IMR-90 (cell line): Measurements from ENCODE around the gene XPR1. TPM values are rescaled to one million over a fixed set of nuclear protein-coding genes. Genes with fewer than 3 reads are reported as not detected.

Experiments
- ATAC-seq: fragments of 200-7000 bp; cut with Tn5 transposase; 2 replicates; pipeline ENCODE4 v1.9.1; 2020; ENCODE audit warnings: low read depth, mild to moderate bottlenecking, moderate library complexity
- Bru-seq: library from RNA; stranded (reverse); fragments of 400-500 nt; gene quantifications from one replicate; lab custom pipeline; 2021; lab: Mats Ljungman, UMichigan
- BruChase-seq, 2 experiments: library from RNA; stranded (reverse); fragments of 400-500 nt; gene quantifications; one replicate each; lab custom pipeline; 2021; lab: Mats Ljungman, UMichigan
- BruUV-seq: library from RNA; stranded (reverse); fragments of 400-500 nt; replicated peaks from 2 replicates; lab custom pipeline; 2021; lab: Mats Ljungman, UMichigan
- CTCF ChIA-PET: fragments of 300-600 bp; formaldehyde crosslinking; extraction: SDS; loops from one replicate; lab custom pipeline; 2021; ENCODE audit warnings: antibody characterized with exemption; lab: Yijun Ruan, JAX
- POLR2A ChIA-PET: fragments of 300-600 bp; sonication (Branson Sonifier 250); formaldehyde crosslinking; loops from one replicate; lab custom pipeline; 2022; ENCODE audit warnings: antibody characterized with exemption; ENCODE audit not compliant: unreplicated experiment; lab: Charles Lee
- DNase-seq: peaks from one replicate; pipeline ENCODE4 v3.0.0; 2013
- H2AFZ ChIP-seq: replicated peaks from 2 replicates; pipeline ENCODE3; 2013; ENCODE audit warnings: low read length, mild to moderate bottlenecking; ENCODE audit not compliant: poor library complexity
- H2AK5ac ChIP-seq: 2 replicates; pipeline ENCODE4 v1.6.1; 2013; ENCODE audit warnings: low read depth, low read length, inconsistent platforms
- H2AK9ac ChIP-seq: replicated peaks from 2 replicates; pipeline ENCODE3; 2013; ENCODE audit warnings: mild to moderate bottlenecking, low read depth, low read length, moderate library complexity; ENCODE audit not compliant: poor library complexity
- H2BK120ac ChIP-seq: 2 replicates; pipeline ENCODE4 v1.6.1; 2013; ENCODE audit warnings: low read depth, low read length, inconsistent platforms
- H2BK15ac ChIP-seq: 3 replicates; pipeline ENCODE4 v1.6.1; 2013; ENCODE audit warnings: low read depth, low read length, inconsistent platforms
- H2BK20ac ChIP-seq: 2 replicates; pipeline ENCODE4 v1.6.1; 2013; ENCODE audit warnings: low read depth, mild to moderate bottlenecking, inconsistent platforms, low read length, moderate library complexity
- H2BK5ac ChIP-seq: 2 replicates; pipeline ENCODE4 v1.6.1; 2013; ENCODE audit warnings: mild to moderate bottlenecking, low read depth, low read length, inconsistent platforms; ENCODE audit not compliant: poor library complexity, severe bottlenecking
- H3K14ac ChIP-seq: replicated peaks from 2 replicates; pipeline ENCODE4 v1.6.1; 2013; ENCODE audit warnings: low read depth, low read length, inconsistent platforms
- H3K18ac ChIP-seq: 2 replicates; pipeline ENCODE4 v1.6.1; 2013; ENCODE audit warnings: low read depth, low read length, control low read depth
- H3K23ac ChIP-seq: 2 replicates; pipeline ENCODE4 v1.6.1; 2013; ENCODE audit warnings: low read depth, low read length, inconsistent platforms
- H3K27ac ChIP-seq: 2 replicates; pipeline ENCODE4 v1.5.1; 2013; ENCODE audit warnings: mild to moderate bottlenecking, control low read depth, low read length; ENCODE audit not compliant: insufficient read depth
- H3K27me3 ChIP-seq: 2 replicates; pipeline ENCODE4 v1.6.1; 2013; ENCODE audit warnings: low read length; ENCODE audit not compliant: control insufficient read depth, insufficient read depth
- H3K36me3 ChIP-seq: 2 replicates; pipeline ENCODE4 v1.6.1; 2013; ENCODE audit warnings: low read length, mixed read lengths; ENCODE audit not compliant: control insufficient read depth, insufficient read depth
- H3K4ac ChIP-seq: 2 replicates; pipeline ENCODE4 v1.6.1; 2013; ENCODE audit warnings: low read depth, low read length, inconsistent platforms
- H3K4me1 ChIP-seq: 2 replicates; pipeline ENCODE4 v1.6.1; 2013; ENCODE audit warnings: low read length, mixed read lengths; ENCODE audit not compliant: control insufficient read depth, insufficient read depth
- H3K4me2 ChIP-seq: 2 replicates; pipeline ENCODE4 v1.6.1; 2013; ENCODE audit warnings: low read depth, mild to moderate bottlenecking, control low read depth, low read length, moderate library complexity
- H3K4me3 ChIP-seq: 2 replicates; pipeline ENCODE4 v1.5.1; 2013; ENCODE audit warnings: low read depth, mild to moderate bottlenecking, control low read depth, low read length, moderate library complexity; ENCODE audit not compliant: insufficient read depth
- H3K56ac ChIP-seq: 2 replicates; pipeline ENCODE4 v1.6.1; 2013; ENCODE audit warnings: low read length, inconsistent platforms; ENCODE audit not compliant: insufficient read depth; ENCODE audit errors: extremely low read depth
- H3K79me1 ChIP-seq, 2 experiments: 2 replicates each; pipeline ENCODE4 v1.6.1; 2013; ENCODE audit warnings: low read length in 2 of 2, inconsistent platforms in 1 of 2, low read depth in 1 of 2
- H3K9ac ChIP-seq: 2 replicates; pipeline ENCODE4 v1.6.1; 2013; ENCODE audit warnings: low read depth, low read length, control low read depth
- H3K9me1 ChIP-seq: 2 replicates; pipeline ENCODE4 v1.6.1; 2013; ENCODE audit warnings: low read length, inconsistent platforms; ENCODE audit not compliant: insufficient read depth
- H3K9me3 ChIP-seq: 2 replicates; pipeline ENCODE4 v1.6.1; 2013; ENCODE audit warnings: low read length; ENCODE audit not compliant: control insufficient read depth, insufficient read depth
- H4K20me1 ChIP-seq: 2 replicates; pipeline ENCODE4 v1.6.1; 2013; ENCODE audit warnings: low read length, inconsistent platforms; ENCODE audit not compliant: insufficient read depth
- H4K5ac ChIP-seq: 2 replicates; pipeline ENCODE4 v1.6.1; 2013; ENCODE audit warnings: mild to moderate bottlenecking, low read depth, low read length, control low read depth
- H4K8ac ChIP-seq, 2 experiments: 2 replicates each; pipeline ENCODE4 v1.6.1; 2013; ENCODE audit warnings: low read depth in 2 of 2, low read length in 2 of 2, control low read depth in 1 of 2, inconsistent platforms in 1 of 2
- H4K91ac ChIP-seq: 2 replicates; pipeline ENCODE4 v1.6.1; 2013; ENCODE audit warnings: low read depth, low read length, inconsistent platforms; ENCODE audit not compliant: insufficient read depth
- BHLHE40 ChIP-seq: fragments of 150-350 bp; IDR thresholded peaks from 2 replicates; pipeline ENCODE4 v1.6.1; 2016; ENCODE audit warnings: mild to moderate bottlenecking, low read depth, low read length
- CEBPB ChIP-seq: IDR thresholded peaks from 2 replicates; pipeline ENCODE4 v1.6.1; 2012; ENCODE audit warnings: low read depth, low read length, improper control_type of control experiment
- CHD1 ChIP-seq: IDR thresholded peaks from 2 replicates; pipeline ENCODE4 v1.6.1; 2012; ENCODE audit warnings: low read depth, low read length, improper control_type of control experiment
- CTCF ChIP-seq: conservative IDR thresholded peaks from 2 replicates; pipeline ENCODE4 v1.5.1; 2012; ENCODE audit warnings: mild to moderate bottlenecking, low read depth, low read length, improper control_type of control experiment
- ELK1 ChIP-seq: fragments of 150-350 bp; IDR thresholded peaks from 2 replicates; pipeline ENCODE4 v1.6.1; 2016; ENCODE audit warnings: low read depth, mild to moderate bottlenecking, low read length, moderate library complexity, borderline replicate concordance
- MAFK ChIP-seq: IDR thresholded peaks from 2 replicates; pipeline ENCODE4 v1.6.1; 2012; ENCODE audit warnings: low read depth, low read length, improper control_type of control experiment
- MXI1 ChIP-seq: IDR thresholded peaks from 2 replicates; pipeline ENCODE4 v1.6.1; 2012; ENCODE audit warnings: low read depth, mild to moderate bottlenecking, low read length, moderate library complexity, borderline replicate concordance
- NFE2L2 ChIP-seq: fragments of 150-350 bp; IDR thresholded peaks from 2 replicates; pipeline ENCODE4 v1.6.1; 2016; ENCODE audit warnings: low read depth, mild to moderate bottlenecking, low read length
- POLR2A ChIP-seq: IDR thresholded peaks from 2 replicates; pipeline ENCODE4 v1.6.1; 2012; ENCODE audit warnings: mild to moderate bottlenecking, low read depth, low read length
- RAD21 ChIP-seq: IDR thresholded peaks from 2 replicates; pipeline ENCODE4 v1.6.1; 2012; ENCODE audit warnings: low read length, improper control_type of control experiment
- RCOR1 ChIP-seq: IDR thresholded peaks from 2 replicates; pipeline ENCODE4 v1.6.1; 2012; ENCODE audit warnings: mild to moderate bottlenecking, low read length, improper control_type of control experiment; ENCODE audit not compliant: insufficient replicate concordance
- USF2 ChIP-seq: fragments of 150-350 bp; IDR thresholded peaks from 2 replicates; pipeline ENCODE4 v1.6.1; 2017; ENCODE audit warnings: mild to moderate bottlenecking, antibody characterized with exemption, low read length, low read depth
- WGBS, 2 experiments: methylation state at CpG; one replicate each; pipeline versions ENCODE4 v1.1.5 to v1.1.7; 2013; ENCODE audit warnings: missing lambda C conversion rate in 2 of 2; ENCODE audit not compliant: insufficient read length in 1 of 2; ENCODE audit errors: extremely low coverage in 2 of 2; 5-methylcytosine and 5-hydroxymethylcytosine counted together
- dilution Hi-C: fragments of 300-500 bp; cut with HindIII; formaldehyde crosslinking; loops from one replicate; pipeline ENCODE4 v1.14.3; 2018; ENCODE audit warnings: low sequenced_read_pairs; ENCODE audit not compliant: unreplicated experiment
- in situ Hi-C: fragments of 300-500 bp; cut with MboI; formaldehyde crosslinking; loops from 3 replicates; pipeline ENCODE4 v1.14.3; 2019; ENCODE audit warnings: low sequenced_read_pairs, inconsistent platforms, mixed read lengths
- intact Hi-C: fragments of 100-400 bp; cut with micrococcal nuclease; formaldehyde crosslinking; loops from 2 replicates; pipeline ENCODE4 v1.10.0; 2022
- long read RNA-seq: library from polyadenylated mRNA; unstranded; transcript quantifications from one replicate; pipeline ENCODE4 v2.0.0, GENCODE V29; 2021; ENCODE audit not compliant: unreplicated experiment
- polyA plus RNA-seq, 3 experiments: library from polyadenylated mRNA; depleted of rRNA; stranded (reverse); fragments of >200 nt; gene quantifications; 2 replicates each; pipeline ENCODE4 v1.2.3, GENCODE V29; 2012; ENCODE audit warnings: low replicate concordance in 1 of 3
- total RNA-seq: library from RNA; depleted of rRNA; stranded (reverse); fragments of >200 nt; gene quantifications from 2 replicates; pipeline ENCODE4 v1.2.3, GENCODE V29; 2012; rRNA removed

The XPR1 gene
- total RNA-seq (25.1 and 25.3 TPM in 2 replicates), polyA plus RNA-seq (2012; rRNA removed) (10.8 and 11.8 TPM in 2 replicates), Bru-seq, nascent RNA (percentile 80 among the genes with signal in this experiment), BruChase-seq, experiment 1, labeled RNA remaining after a 6-hour chase (percentile 70 among the genes with signal in this experiment), BruChase-seq, experiment 2, labeled RNA remaining after a 2-hour chase (percentile 74 among the genes with signal in this experiment)
- 2.6 and 4.2 TPM in 2 replicates for polyA plus RNA-seq (2012; cell fraction: cytosol; rRNA removed)
- polyA plus RNA-seq (2012; cell fraction: nucleus; rRNA removed; ENCODE audit: low replicate concordance): 0.82 and 6.8 TPM in 2 replicates
- long read RNA-seq, full-length matches to known transcripts: 1 of 5 reads
- long read RNA-seq, partial matches to known transcripts: 3 of 5 reads
- long read RNA-seq, other reads (novel, unspliced or antisense): 1 of 5 reads

- Histone ChIP-seq H3K79me1 (peaks cover 8 to 29% of the 10 kb centered on the region in 2 experiments), H4K91ac (peak within 1 kb of the TSS; percentile 79), H2BK5ac (peak within 1 kb of the TSS; percentile 77), H3K4me2 (peak within 1 kb of the TSS; percentile 88), H3K23ac (peak within 1 kb of the TSS; percentile 96), H3K4me3 (peak within 1 kb of the TSS; percentile 94), H3K9ac (peak within 1 kb of the TSS; percentile 82), H3K36me3 (no peaks in the 10 kb centered on the region), H3K9me3 (no peaks in the 10 kb centered on the region), H3K4ac (peak within 1 kb of the TSS; percentile 90), H3K27me3 (no peaks in the 10 kb centered on the region), H3K4me1 (no peaks in the 10 kb centered on the region), H3K9me1 (no peaks in the 10 kb centered on the region; the same call in 1 of the 2 replicates), H2AK5ac (no peak within 1 kb of the TSS), H2AK9ac (peak within 1 kb of the TSS; percentile 94), H4K5ac (no peak within 1 kb of the TSS), H2AFZ (peak within 1 kb of the TSS; percentile 99), H3K27ac (peak within 1 kb of the TSS; percentile 89), H3K18ac (peak within 1 kb of the TSS; percentile 21; the same call in 1 of the 2 replicates), H2BK120ac (peak within 1 kb of the TSS; percentile 71), H2BK15ac (peak within 1 kb of the TSS; percentile 76; the same call in 2 of the 3 replicates), H3K14ac (peak within 1 kb of the TSS; percentile 98), H4K20me1 (peaks cover 15% of the 10 kb centered on the region; the same call in 1 of the 2 replicates), H4K8ac (peak within 1 kb of the TSS in 1 of 2 experiments; percentile 63; a peak in 1 of 4 replicates), H2BK20ac (peak within 1 kb of the TSS; percentile 39; the same call in 1 of the 2 replicates), H3K56ac (no peak within 1 kb of the TSS)
- ChIA-PET CTCF (interaction anchor here (0.9 to 2.0 kb wide), 5 partner anchors 17 to 232 kb away, joined by 3 to 6 read pairs (median 4); no protein-coding TSS in a partner anchor), POLR2A (interaction anchor here (0.6 kb wide), 1 partner anchor 15 kb away, joined by 3 read pairs; no protein-coding TSS in a partner anchor)
- dilution Hi-C loops: no loop called here
- 0% methylated on average over 10 of the region's 41 CpGs; no CpG with 5 or more reads in 1 of the 2 experiments for WGBS, 2 experiments
- ATAC-seq: peak; percentile 99
- in situ Hi-C loops: loop anchor here (10.0 kb wide), 1 partner anchor 513 kb away; no protein-coding TSS in a partner anchor
- BruUV-seq: no TSS peak
- intact Hi-C loops: loop anchor here (1.0 to 5.0 kb wide), 4 partner anchors 99 to 535 kb away; no protein-coding TSS in a partner anchor
- DNase-seq: peak; percentile 99
- peak; percentile 47 for TF ChIP-seq RAD21
- peak; percentile 74 for TF ChIP-seq POLR2A
- no peak for TF ChIP-seq MAFK
- no peak for TF ChIP-seq CEBPB
- no peak for TF ChIP-seq MXI1
- no peak for TF ChIP-seq USF2
- no peak for TF ChIP-seq RCOR1
- no peak for TF ChIP-seq NFE2L2
- no peak for TF ChIP-seq CHD1
- peak; percentile 37 for TF ChIP-seq CTCF
- no peak for TF ChIP-seq BHLHE40
- TF ChIP-seq ELK1: no peak
Measured at GRCh38 chr1:180631766-180632325, at the start of gene XPR1. Gene XPR1 (plus strand): TSS chr1:180632022. CDS start chr1:180632202, 180 bp downstream.
